AG09309 (cell line): Measurements from ENCODE around the gene KATNA1.
"Not testable (repeated sequence)": the region's sequence is repeated elsewhere in the genome, so short reads cannot be mapped to it uniquely, and the experiment has no call there.

ENCODE experiments used
- DNase-seq: peaks from one replicate; pipeline ENCODE4 v3.0.0-alpha.2; 2010; ENCODE audit warnings: low read depth
- H3K4me3 ChIP-seq: 2 replicates; pipeline ENCODE4 v1.5.1; 2011; ENCODE audit warnings: mild to moderate bottlenecking, low read depth, low read length, moderate library complexity; ENCODE audit not compliant: control insufficient read depth
- TF ChIP-seq, protein P1 (sequence below): IDR thresholded peaks from 2 replicates; pipeline ENCODE4 v1.5.1; 2011; ENCODE audit warnings: mild to moderate bottlenecking, low read depth, low read length, inconsistent platforms; ENCODE audit not compliant: insufficient read depth, control insufficient read depth; ENCODE audit errors: missing control alignments

KATNA1 gene

DNA sequence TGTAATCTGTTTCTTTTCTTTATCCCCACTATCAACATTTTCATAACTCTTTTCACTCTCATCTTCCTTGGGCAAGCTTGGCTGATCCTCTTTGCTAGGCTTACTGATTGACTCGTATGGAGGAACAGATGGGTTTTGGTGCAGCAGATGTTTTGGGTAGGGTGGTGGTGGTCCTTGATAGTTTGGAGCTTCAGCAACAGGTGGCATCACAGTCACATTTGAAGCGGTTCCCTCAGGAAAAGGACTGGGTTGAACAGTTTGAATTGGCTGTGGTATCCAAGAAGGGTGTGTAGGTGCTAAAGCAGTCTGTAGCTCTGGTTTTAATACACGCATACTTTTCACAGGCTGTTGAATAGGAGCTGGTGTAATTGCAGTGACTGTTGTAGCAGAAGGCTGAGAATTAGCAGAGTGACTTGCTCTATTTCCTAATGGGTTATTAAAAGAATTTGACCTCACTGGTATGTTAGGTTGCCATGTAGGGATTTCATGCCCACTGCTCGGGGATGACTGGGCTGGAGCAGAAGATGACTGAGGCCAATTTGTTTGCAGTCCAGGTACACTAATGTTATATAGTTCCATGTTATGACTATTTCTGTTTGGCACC is 34.8 kb upstream of the KATNA1 start:
- H3K4me3 ChIP-seq = no peak overlapping the region
- no peak for DNase-seq
- TF ChIP-seq, protein P1, sequence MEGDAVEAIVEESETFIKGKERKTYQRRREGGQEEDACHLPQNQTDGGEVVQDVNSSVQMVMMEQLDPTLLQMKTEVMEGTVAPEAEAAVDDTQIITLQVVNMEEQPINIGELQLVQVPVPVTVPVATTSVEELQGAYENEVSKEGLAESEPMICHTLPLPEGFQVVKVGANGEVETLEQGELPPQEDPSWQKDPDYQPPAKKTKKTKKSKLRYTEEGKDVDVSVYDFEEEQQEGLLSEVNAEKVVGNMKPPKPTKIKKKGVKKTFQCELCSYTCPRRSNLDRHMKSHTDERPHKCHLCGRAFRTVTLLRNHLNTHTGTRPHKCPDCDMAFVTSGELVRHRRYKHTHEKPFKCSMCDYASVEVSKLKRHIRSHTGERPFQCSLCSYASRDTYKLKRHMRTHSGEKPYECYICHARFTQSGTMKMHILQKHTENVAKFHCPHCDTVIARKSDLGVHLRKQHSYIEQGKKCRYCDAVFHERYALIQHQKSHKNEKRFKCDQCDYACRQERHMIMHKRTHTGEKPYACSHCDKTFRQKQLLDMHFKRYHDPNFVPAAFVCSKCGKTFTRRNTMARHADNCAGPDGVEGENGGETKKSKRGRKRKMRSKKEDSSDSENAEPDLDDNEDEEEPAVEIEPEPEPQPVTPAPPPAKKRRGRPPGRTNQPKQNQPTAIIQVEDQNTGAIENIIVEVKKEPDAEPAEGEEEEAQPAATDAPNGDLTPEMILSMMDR = no peak

DNA sequence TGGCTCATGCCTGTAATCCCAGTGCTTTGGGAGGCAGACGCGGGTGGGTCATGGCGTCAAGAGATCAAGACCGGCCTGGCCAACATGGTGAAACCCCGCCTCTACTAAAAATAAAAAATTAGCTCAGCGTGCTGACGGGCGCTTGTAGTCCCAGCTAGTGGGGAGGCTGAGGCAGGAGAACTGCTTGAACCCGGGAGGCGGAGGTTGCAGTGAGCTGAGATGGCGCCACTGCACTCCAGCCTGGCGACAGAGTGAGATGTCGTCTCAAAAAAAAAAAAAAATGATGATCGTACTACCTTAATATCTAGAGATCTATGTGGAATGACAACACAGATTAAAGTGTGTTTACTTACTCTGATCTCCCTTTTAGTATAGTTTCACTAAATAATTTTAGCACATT is 33.3 kb upstream of the KATNA1 start:
- DNase-seq, H3K4me3 ChIP-seq: not testable (repeated sequence)

DNA sequence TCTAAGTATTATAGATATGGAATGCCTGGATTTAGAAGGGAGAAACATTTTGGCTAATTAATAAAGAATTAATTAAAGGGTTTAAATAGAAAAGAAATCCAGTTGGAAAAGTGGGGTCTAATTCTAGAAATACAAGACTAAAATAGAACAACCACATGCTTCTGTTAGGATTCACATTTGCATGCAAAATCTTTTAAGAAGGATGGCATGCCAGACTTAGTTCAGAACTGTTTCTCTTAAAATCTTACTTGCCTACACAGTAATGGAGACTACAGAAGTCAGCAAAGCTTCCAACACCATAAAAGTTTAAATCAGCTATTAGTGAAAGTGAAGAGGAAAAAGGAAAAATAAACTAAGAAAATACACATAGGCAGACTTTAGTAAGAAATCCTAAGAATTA is 32.7 kb upstream of the KATNA1 start:
- H3K4me3 ChIP-seq = no peak overlapping the region
- DNase-seq = no peak
- TF ChIP-seq, protein P1 = no peak

DNA sequence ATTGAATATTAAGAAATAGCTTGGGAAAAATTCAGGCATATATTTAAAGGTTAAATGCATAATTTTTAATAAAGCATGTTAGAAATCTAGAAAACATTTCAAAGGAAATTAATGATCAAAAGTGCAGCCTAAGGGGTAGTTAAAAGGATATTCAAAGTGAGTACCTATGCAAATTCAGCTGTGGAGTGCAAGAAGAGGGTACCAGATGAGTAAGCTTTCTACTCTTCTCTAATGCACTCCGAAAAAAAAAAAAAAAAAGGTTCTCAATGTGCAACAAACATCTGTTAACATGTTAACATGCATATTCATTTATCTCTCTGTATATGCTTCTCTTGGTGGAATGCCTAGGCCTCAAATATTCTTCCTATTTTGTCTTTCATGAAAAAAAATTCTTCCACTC is 32.0 kb upstream of the KATNA1 start:
- no peak for DNase-seq
- TF ChIP-seq, protein P1 = no peak

DNA sequence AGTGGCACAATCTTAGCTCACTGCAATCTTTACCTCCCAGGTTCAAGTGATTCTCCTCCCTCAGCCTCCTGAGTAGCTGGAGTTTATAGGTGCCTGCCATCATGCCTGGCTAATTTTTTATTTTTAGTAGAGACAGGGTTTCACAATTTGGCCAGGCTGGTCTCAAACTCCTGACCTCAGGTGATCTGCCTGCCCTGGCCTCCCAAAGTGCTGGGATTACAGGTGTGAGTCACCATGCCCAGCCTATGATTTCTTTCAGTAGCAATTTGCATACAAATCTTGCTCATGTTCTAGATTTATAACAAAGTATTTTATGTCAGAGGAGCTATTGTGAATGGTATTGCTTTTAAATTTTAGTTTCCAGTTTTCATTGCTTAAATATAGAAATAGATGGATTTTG is 23.8 kb upstream of the KATNA1 start:
- H3K4me3 ChIP-seq = not testable (repeated sequence)

More for the DNA sequence above, 32.0 kb upstream of the KATNA1 start:
- no peak overlapping the region for H3K4me3 ChIP-seq

DNA sequence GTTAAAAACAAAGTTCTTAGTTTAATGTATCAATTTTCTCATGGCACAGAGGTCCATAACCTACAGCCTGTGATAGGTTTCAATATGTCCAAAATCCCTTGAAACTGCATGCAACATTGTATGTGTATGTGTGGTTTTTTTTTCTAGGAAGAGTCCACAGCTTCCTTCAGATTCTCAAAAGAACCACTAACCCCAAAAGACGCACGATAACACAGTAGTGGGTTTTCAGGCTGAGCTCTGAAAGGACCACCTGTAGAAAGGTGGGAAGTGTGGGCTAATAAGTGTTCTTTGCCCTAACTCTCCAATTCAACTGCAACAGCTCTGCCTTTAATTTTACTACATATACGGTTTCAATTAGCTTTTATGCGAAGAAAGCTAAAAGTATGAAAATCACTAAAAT is 11.5 kb upstream of the KATNA1 start:
- TF ChIP-seq, protein P1 = no peak
- H3K4me3 ChIP-seq = no peak overlapping the region
- DNase-seq = no peak

More for the DNA sequence above, 23.8 kb upstream of the KATNA1 start:
- DNase-seq = not testable (repeated sequence)

DNA sequence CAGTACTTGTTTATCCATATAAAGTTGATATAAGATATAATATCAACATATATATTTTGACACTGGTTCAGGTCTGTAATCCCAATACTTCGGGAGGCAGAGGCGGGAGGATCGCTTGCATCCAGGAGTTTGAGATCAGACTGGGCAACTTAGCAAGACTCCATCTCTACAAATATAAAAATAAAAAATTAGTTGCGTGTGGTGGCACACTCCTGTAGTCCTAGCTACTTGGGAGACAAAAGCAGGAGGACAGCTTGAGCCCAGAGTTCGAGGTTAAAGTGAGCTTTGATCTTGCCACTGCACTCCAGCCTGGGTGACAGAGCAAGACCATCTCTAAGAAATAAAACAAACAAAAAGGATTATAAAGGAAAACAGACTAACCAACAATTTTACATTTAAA is 8.9 kb upstream of the KATNA1 start:
- H3K4me3 ChIP-seq = no peak overlapping the region
- TF ChIP-seq, protein P1 = no peak

DNA sequence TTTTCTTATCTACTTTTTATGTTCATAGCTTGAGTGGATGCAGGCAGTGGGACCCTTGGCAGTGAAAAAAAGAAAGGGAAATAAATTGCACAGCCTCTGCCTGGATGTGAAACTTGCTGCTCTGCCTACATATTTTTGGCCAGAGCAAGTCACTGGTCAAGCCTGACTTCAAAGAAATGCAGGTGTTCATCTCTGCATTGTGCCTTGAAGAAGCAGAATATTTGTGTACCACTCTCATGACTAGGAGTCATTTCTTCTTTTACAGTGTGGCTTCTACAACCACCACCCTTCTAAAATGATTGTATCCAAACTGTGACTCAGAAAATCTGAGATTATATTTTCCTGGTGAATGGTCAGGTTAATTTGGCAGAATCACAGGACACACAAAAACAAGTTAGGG is 2.5 kb upstream of the KATNA1 start:
- H3K4me3 ChIP-seq = no peak overlapping the region
- no peak for DNase-seq
- TF ChIP-seq, protein P1 = no peak

More for the DNA sequence above, 8.9 kb upstream of the KATNA1 start:
- DNase-seq = no peak
